B cell (primary cell): ENCODE data around the gene NUP210L.

Experiments
- CTCF ChIP-seq: fragments of 200-600 bp; IDR thresholded peaks from one replicate; pipeline ENCODE4 v1.8.0; 2022; ENCODE audit warnings: antibody characterized with exemption, mild to moderate bottlenecking
- EZH2 ChIP-seq: IDR thresholded peaks from 2 replicates; pipeline ENCODE4 v1.6.1; 2012; ENCODE audit warnings: borderline replicate concordance, low read depth, mild to moderate bottlenecking, moderate library complexity, low read length; ENCODE audit not compliant: insufficient read depth, poor library complexity, severe bottlenecking

DNA sequence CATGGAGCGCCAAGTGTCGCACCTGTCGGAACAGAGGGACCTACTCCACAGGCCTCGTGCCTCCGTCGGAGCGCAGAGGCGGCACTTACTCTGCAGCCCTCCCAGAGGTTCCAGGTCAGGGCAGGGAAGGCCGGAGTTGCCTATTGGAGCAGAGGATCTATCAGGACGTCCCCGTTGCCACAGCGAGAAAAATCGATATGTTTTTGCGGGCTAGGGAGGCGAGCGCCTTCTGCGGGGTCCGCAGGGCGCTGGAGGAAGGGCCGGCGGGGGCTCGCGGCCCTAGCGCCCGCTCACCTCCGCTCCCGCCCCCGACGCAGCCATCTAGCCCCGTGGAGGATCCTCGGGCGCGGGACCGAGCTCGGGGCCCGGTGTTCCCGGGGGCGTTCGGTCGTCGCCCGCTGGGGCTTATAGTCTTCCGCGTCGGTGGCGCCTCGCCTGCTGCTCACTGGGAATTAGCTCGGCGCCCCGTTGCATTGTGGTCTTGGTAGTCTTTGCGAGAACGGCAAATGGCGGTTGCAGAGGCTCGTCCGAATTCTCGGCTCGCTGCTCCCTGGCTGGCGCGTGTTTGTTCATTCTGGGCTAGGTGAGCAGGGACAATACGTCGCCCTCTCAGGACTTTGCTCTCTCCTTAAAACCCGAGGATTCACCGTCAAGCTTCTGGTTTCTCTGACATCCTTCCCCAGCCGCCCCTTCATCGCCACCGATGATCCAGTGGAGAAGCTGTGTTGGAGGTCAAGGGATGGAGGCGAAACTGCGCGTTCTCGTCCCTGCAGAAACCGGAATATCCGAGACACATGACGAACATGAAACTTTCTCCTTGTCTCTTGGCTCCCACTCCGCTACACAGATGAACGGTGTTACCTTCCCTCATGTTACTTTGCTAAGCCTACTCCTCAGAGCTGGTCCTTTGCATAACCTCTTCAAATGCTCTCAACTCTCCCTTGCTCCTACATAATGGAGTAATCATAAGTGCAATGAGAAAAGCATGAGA, 177.3 kb downstream of the NUP210L start, which contains the start of gene JTB:
- TF ChIP-seq CTCF (no peak), EZH2 (no peak)
